HS-5 (cell line): ENCODE results near the gene DCTN3.

ENCODE experiments used
- DNase-seq: peaks from one replicate; pipeline ENCODE4 v3.0.0-alpha.2; 2012; ENCODE audit warnings: low read depth

Gene DCTN3

GRCh38 chr9:34573599-34574325 lies 46.5 kb downstream of the DCTN3 start:
- no peak for DNase-seq

GRCh38 chr9:34572628-34573027 lies 47.7 kb downstream of the DCTN3 start:
- no peak for DNase-seq

DNA sequence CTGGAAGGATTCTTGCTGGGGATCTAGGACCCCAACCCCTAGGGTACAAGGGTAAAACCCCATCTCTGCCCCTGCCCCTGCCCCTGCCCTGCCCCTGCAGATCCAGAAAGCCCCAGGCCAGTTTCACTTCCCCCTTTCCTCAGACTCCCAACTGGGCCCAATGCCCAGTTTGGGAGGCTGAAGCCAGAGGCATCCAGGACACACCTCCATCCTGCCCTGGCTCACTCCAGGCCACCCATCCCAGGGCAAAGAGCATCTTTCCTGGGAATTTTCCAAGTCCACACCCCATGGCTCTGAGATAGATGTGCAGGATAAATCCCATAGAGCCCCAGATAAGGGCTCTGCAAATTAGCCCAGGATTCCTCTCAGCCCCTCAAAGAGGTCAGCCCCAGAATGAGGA lies 48.2 kb downstream of the DCTN3 start:
- DNase-seq: no peak

- DNase-seq: no peak
These were observed 48.8 kb downstream of the DCTN3 start for GRCh38 chr9:34571481-34571810.

DNA sequence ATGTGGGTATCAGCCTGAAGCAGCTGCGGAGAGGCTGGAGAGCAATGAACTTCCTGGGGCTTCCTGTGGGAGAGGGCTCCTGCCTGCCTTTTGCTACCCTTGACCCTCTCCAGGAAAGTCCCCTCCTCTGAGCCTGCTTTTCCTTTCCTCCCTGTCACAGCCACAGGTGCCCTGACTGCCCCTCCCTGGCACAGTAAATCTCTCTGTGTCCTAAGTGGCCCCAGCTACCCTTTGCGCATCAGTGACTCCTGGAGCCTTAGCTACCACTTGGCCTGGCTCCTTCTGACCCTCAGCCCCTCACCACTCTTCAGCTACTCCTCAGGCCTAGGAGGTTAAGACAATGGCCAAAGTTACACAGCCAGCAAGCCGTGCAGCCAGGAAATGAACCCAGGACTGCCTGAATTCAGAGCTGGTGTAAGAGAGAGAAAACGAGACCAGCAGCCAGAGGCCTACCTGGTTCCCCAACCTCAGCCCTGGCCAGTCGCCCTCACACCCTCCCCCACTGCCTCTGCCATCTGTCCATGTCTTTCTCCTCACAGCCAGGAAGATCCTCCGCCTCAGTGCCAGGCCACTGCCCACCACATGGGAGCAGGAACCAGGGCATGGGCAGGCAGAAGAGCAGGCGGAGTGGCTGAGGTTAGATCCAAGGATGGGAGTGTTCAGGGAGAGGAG lies 49.4 kb downstream of the DCTN3 start:
- DNase-seq: no peak

- DNase-seq: no peak
These were observed 49.9 kb downstream of the DCTN3 start for GRCh38 chr9:34570376-34570775.

DNA sequence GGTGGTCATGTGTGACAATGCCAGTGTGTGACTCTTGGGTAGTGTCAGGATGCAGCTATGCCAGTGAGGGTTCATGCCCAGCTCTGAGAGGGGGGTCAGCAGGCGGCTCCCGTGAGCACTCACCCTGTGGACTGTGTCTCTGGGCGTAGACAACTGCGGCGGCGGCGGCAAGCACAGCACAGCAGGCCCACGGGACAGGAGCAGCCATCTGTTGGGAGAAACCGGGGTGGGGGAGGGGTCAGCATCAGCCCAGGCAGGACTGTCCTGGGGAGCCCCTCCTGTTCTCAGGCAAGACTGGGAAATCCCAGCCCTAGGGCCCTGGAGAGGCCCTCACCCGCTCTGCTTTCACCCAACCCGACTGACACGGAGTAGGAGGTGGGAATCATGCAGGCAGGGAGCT lies 51.5 kb downstream of the DCTN3 start:
- no peak for DNase-seq

DNA sequence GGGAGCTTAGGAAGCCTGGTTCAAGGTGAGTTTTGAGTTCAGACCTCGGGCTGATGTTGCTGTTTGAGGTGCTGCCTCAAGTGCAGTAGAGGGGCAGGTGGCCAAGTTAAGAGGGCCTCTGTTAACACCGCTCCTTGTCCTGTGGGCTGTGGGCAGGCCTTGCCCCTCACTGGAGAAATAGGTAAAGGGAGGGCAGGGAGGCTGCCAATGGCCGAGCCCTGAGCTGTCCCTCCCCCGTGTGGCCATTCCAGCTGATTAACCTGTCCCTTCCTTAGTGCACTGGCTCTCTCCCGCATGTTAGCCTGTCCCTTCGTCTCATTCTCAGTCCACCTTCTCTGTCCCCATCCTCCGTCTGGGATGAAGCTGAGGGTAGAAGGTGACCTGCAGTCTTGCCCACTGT lies 52.2 kb downstream of the DCTN3 start:
- no peak for DNase-seq

GRCh38 chr9:34566972-34567371 lies 53.3 kb downstream of the DCTN3 start:
- no peak for DNase-seq

DNA sequence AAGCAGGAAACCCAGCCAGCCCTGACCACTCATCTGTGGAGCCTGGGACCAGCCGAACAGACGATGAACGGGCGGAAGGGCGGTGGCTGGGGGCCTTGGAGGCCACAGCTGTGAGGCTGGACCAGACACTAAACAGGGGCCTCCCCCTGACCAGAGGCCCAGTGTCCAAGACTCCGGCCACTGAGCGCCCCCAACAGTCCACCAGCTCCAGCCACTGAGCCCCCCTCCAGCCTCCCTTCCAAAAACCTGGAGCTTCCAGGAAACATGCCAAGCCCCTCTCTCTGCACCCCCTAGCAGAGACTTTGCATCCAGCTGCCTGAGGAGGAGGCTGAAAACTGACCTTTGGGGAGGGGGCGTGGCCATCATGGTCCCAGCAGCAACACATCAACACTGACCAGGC lies 54.0 kb downstream of the DCTN3 start:
- DNase-seq: no peak

- DNase-seq: no peak
These were observed 54.4 kb downstream of the DCTN3 start for GRCh38 chr9:34565856-34566255.

- no peak for DNase-seq
These were observed 55.7 kb downstream of the DCTN3 start for GRCh38 chr9:34564617-34565016.
